ENCODE data around the gene ZNF444. TPM values are rescaled to one million over a fixed set of nuclear protein-coding genes. Genes with fewer than 3 reads are reported as not detected.
"Not testable (repeated sequence)": the region's sequence is repeated elsewhere in the genome, so short reads cannot be mapped to it uniquely, and the experiment has no call there.

The ZNF444 gene
- polyA plus RNA-seq, 1 donor (not counting 4 experiments of a cell fraction or from before 2014, with no cell fraction given), result 9.1 TPM

DNA sequence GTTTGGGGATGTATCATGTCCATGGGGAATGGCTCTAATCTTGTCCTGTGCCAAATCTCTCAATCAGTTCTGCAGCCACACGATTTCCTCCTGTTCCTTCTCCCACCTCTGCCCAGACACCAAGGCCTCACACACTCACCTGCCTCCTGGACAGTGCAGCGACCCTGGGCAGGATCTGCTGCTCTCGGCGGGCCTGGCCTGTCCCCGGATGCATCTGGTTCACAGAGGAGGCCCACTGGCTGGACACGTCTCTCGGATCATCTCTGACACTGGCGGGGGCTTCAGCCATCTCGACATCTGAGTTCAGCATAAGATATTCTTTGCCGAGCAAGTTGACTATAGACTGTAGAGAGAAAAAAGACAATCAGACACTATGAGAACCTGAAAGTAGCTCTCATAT is 50.6 kb downstream of the ZNF444 start:
- Histone ChIP-seq H3K4me3 (ENCODE audit: control insufficient read depth in 2 of 3, extremely low read depth in 1 of 3, insufficient read depth in 2 of 3, low read depth in 1 of 3, low read length in 3 of 3) (no peak overlapping the region), H3K9me3 (ENCODE audit: control insufficient read depth, low read depth, low read length) (no peaks in the 10 kb centered on the region), H2AFZ (ENCODE audit: control insufficient read depth, low read length) (no peak overlapping the region), H3K36me3 (ENCODE audit: control insufficient read depth in 2 of 2, extremely low read depth in 1 of 2, insufficient read depth in 2 of 2, low read length in 2 of 2) (no peaks in the 10 kb centered on the region), H3K9ac (ENCODE audit: control insufficient read depth, extremely low read depth, insufficient read depth, low read length) (no peak overlapping the region), H3K79me2 (ENCODE audit: control insufficient read depth, insufficient read depth, low read length) (no peaks in the 10 kb centered on the region), H3K4me1 (ENCODE audit: control insufficient read depth, extremely low read depth, insufficient read depth, low read length) (no peaks in the 10 kb centered on the region), H3K27ac (ENCODE audit: control insufficient read depth, insufficient read depth, low read length) (no peak overlapping the region), H3K4me2 (ENCODE audit: control insufficient read depth, extremely low read depth, insufficient read depth, low read depth, low read length) (no peak overlapping the region), H4K20me1 (ENCODE audit: control insufficient read depth, extremely low read depth, insufficient read depth, low read length) (no peaks in the 10 kb centered on the region), H3K27me3 (ENCODE audit: control insufficient read depth, extremely low read depth, insufficient read depth, low read length) (no peaks in the 10 kb centered on the region), H3K9me1 (ENCODE audit: control insufficient read depth, extremely low read depth, insufficient read depth, low read length) (no peaks in the 10 kb centered on the region)
- DNase-seq (ENCODE audit: low read depth, low spot score), result no peak
- dilution Hi-C loops (cut with MboI; ENCODE audit: extremely low pct_ligation_motif_present, low sequenced_read_pairs), result no loop called here
- no peak for FAIRE-seq
- TF ChIP-seq EZH2 (IDR thresholded peaks at IDR 0.05; ENCODE audit: low read length) (no peak), CTCF (optimal IDR thresholded peaks at IDR 0.05 in 1 of 3, IDR thresholded peaks at IDR 0.05 in 1 of 3, conservative IDR thresholded peaks at IDR 0.05 in 1 of 3; ENCODE audit: extremely low read depth in 1 of 3, insufficient read depth in 2 of 3, low read length in 3 of 3) (no peak)

GRCh38 chr19:56193981-56194640 is 53.0 kb downstream of the ZNF444 start:
- Histone ChIP-seq H3K4me2 (ENCODE audit: control insufficient read depth, extremely low read depth, insufficient read depth, low read depth, low read length) (no peak overlapping the region), H4K20me1 (ENCODE audit: control insufficient read depth, extremely low read depth, insufficient read depth, low read length) (no peaks in the 10 kb centered on the region), H3K27me3 (ENCODE audit: control insufficient read depth, extremely low read depth, insufficient read depth, low read length) (no peaks in the 10 kb centered on the region), H3K9me3 (ENCODE audit: control insufficient read depth, low read depth, low read length) (no peaks in the 10 kb centered on the region), H3K9me1 (ENCODE audit: control insufficient read depth, extremely low read depth, insufficient read depth, low read length) (no peaks in the 10 kb centered on the region), H2AFZ (ENCODE audit: control insufficient read depth, low read length) (no peak overlapping the region), H3K4me1 (ENCODE audit: control insufficient read depth, extremely low read depth, insufficient read depth, low read length) (no peaks in the 10 kb centered on the region), H3K4me3 (ENCODE audit: control insufficient read depth in 2 of 3, extremely low read depth in 1 of 3, insufficient read depth in 2 of 3, low read depth in 1 of 3, low read length in 3 of 3) (no peak overlapping the region), H3K9ac (ENCODE audit: control insufficient read depth, extremely low read depth, insufficient read depth, low read length) (no peak overlapping the region), H3K79me2 (ENCODE audit: control insufficient read depth, insufficient read depth, low read length) (no peaks in the 10 kb centered on the region), H3K27ac (ENCODE audit: control insufficient read depth, insufficient read depth, low read length) (no peak overlapping the region), H3K36me3 (ENCODE audit: control insufficient read depth in 2 of 2, extremely low read depth in 1 of 2, insufficient read depth in 2 of 2, low read length in 2 of 2) (no peaks in the 10 kb centered on the region)
- dilution Hi-C loops (cut with MboI; ENCODE audit: extremely low pct_ligation_motif_present, low sequenced_read_pairs), result no loop called here
- DNase-seq (ENCODE audit: low read depth, low spot score) (no peak), FAIRE-seq (no peak)
- TF ChIP-seq CTCF (optimal IDR thresholded peaks at IDR 0.05 in 1 of 3, IDR thresholded peaks at IDR 0.05 in 1 of 3, conservative IDR thresholded peaks at IDR 0.05 in 1 of 3; ENCODE audit: extremely low read depth in 1 of 3, insufficient read depth in 2 of 3, low read length in 3 of 3), result no peak

DNA sequence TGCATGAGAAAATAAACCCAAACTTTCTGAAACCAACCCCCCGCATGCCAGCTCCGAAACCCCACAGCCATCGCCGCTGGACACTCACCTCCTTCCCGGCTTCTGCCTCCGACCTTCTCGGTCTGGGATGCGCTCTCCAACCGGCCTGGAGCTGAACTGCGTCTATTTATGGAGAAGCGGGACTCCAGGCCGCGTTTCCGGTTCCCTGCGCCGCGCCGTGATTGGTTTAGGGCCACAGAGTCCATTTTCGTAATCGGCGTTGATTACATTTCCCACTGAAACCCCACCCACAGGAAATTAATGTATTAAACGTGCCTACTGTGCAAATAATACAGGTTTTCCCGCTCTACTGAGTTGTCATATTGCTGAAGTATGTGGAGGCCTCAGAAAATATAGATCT is 56.6 kb downstream of the ZNF444 start, which contains the start of gene ZSCAN5B:
ZSCAN5B (minus strand) TSS at position 138 of the 400 bp plus-strand sequence. CDS start 4,731 bp downstream, outside the sequence.
- H3K4me3 ChIP-seq (ENCODE audit: control insufficient read depth in 2 of 3, extremely low read depth in 1 of 3, insufficient read depth in 2 of 3, low read depth in 1 of 3, low read length in 3 of 3); H3K4me1 ChIP-seq (ENCODE audit: control insufficient read depth, extremely low read depth, insufficient read depth, low read length); H3K27me3 ChIP-seq (ENCODE audit: control insufficient read depth, extremely low read depth, insufficient read depth, low read length); H4K20me1 ChIP-seq (ENCODE audit: control insufficient read depth, extremely low read depth, insufficient read depth, low read length); DNase-seq (ENCODE audit: low read depth, low spot score); dilution Hi-C loops (cut with MboI; ENCODE audit: extremely low pct_ligation_motif_present, low sequenced_read_pairs); H3K9ac ChIP-seq (ENCODE audit: control insufficient read depth, extremely low read depth, insufficient read depth, low read length); H3K36me3 ChIP-seq (ENCODE audit: control insufficient read depth in 2 of 2, extremely low read depth in 1 of 2, insufficient read depth in 2 of 2, low read length in 2 of 2); FAIRE-seq; H3K4me2 ChIP-seq (ENCODE audit: control insufficient read depth, extremely low read depth, insufficient read depth, low read depth, low read length); H2AFZ ChIP-seq (ENCODE audit: control insufficient read depth, low read length); H3K9me1 ChIP-seq (ENCODE audit: control insufficient read depth, extremely low read depth, insufficient read depth, low read length); H3K9me3 ChIP-seq (ENCODE audit: control insufficient read depth, low read depth, low read length); H3K79me2 ChIP-seq (ENCODE audit: control insufficient read depth, insufficient read depth, low read length); H3K27ac ChIP-seq (ENCODE audit: control insufficient read depth, insufficient read depth, low read length): not testable (repeated sequence)

Data from keratinocyte (primary cell).